GM12891 (cell line): Measurements from ENCODE around the gene TFF3.

Experiments used
- DNase-seq: peaks from one replicate; pipeline ENCODE4 v3.0.0; 2011; ENCODE audit warnings: low spot score; ENCODE audit not compliant: insufficient read length
- FAIRE-seq: peaks from 2 replicates; lab custom pipeline; 2011; peaks lifted over from hg19 to GRCh38; lab: Jason Lieb, UNC
- PAX5 ChIP-seq: IDR thresholded peaks from 2 replicates; pipeline ENCODE4 v1.6.1; 2011; ENCODE audit warnings: low read length, moderate library complexity, mild to moderate bottlenecking; ENCODE audit not compliant: insufficient read depth, severe bottlenecking
- POLR2A ChIP-seq: IDR thresholded peaks from 2 replicates; pipeline ENCODE4 v1.6.1; 2011; ENCODE audit warnings: low read depth, low read length, control low read depth
- POLR2AphosphoS5 ChIP-seq: IDR thresholded peaks from 2 replicates; pipeline ENCODE4 v1.6.1; 2011; ENCODE audit warnings: low read depth, low read length, control low read depth
- POU2F2 ChIP-seq: IDR thresholded peaks from 2 replicates; pipeline ENCODE4 v1.6.1; 2011; ENCODE audit warnings: low read depth, mild to moderate bottlenecking, control low read depth, low read length, moderate library complexity
- SPI1 ChIP-seq: IDR thresholded peaks from 2 replicates; pipeline ENCODE4 v1.6.1; 2011; ENCODE audit warnings: low read depth, low read length, control low read depth
- TAF1 ChIP-seq: IDR thresholded peaks from 2 replicates; pipeline ENCODE4 v1.6.1; 2011; ENCODE audit warnings: low read depth, low read length, control low read depth

The TFF3 gene

GRCh38 chr21:42340187-42341050, 25.2 kb upstream of the TFF3 start:
- FAIRE-seq: no peak

GRCh38 chr21:42338729-42339715, 23.8 kb upstream of the TFF3 start:
- peak; percentile 38; the same call in 1 of the 2 replicates for TF ChIP-seq SPI1
- TF ChIP-seq POU2F2: 0 out of 2 replicates have a peak, but pooled peaks have one; percentile 31
- TF ChIP-seq PAX5: no peak
- TF ChIP-seq POLR2A: no peak
- TF ChIP-seq TAF1: no peak
- no peak for TF ChIP-seq POLR2AphosphoS5
- DNase-seq (no peak), FAIRE-seq (no peak)

More at GRCh38 chr21:42340187-42341050, 25.2 kb upstream of the TFF3 start:
- no peak for DNase-seq
- TF ChIP-seq TAF1: no peak
- TF ChIP-seq POU2F2: no peak
- TF ChIP-seq POLR2AphosphoS5: no peak
- no peak for TF ChIP-seq POLR2A
- TF ChIP-seq SPI1: no peak

GRCh38 chr21:42337830-42338728, 22.9 kb upstream of the TFF3 start:
- DNase-seq: peak; percentile 47
- FAIRE-seq: peak; percentile 88
- no peak for TF ChIP-seq PAX5
- no peak for TF ChIP-seq SPI1
- no peak for TF ChIP-seq POLR2A
- no peak for TF ChIP-seq POLR2AphosphoS5
- no peak for TF ChIP-seq TAF1
- no peak for TF ChIP-seq POU2F2

- DNase-seq (no peak), FAIRE-seq (no peak)
- TF ChIP-seq PAX5: no peak
- no peak for TF ChIP-seq POU2F2
- TF ChIP-seq TAF1: no peak
- no peak for TF ChIP-seq SPI1
- TF ChIP-seq POLR2A: no peak
- TF ChIP-seq POLR2AphosphoS5: no peak
These were observed 22.1 kb upstream of the TFF3 start for GRCh38 chr21:42337276-42337675.

- no peak for TF ChIP-seq SPI1
- no peak for TF ChIP-seq POLR2A
- TF ChIP-seq POU2F2: peak; percentile 46; the same call in 1 of the 2 replicates
- no peak for TF ChIP-seq POLR2AphosphoS5
- TF ChIP-seq TAF1: no peak
- no peak for TF ChIP-seq PAX5
- DNase-seq (no peak), FAIRE-seq (no peak)
These were observed 20.8 kb upstream of the TFF3 start for GRCh38 chr21:42336054-42336453.

GRCh38 chr21:42332557-42333317, 17.5 kb upstream of the TFF3 start:
- TF ChIP-seq POU2F2: no peak
- TF ChIP-seq POLR2AphosphoS5: no peak
- TF ChIP-seq TAF1: no peak
- no peak for TF ChIP-seq POLR2A
- TF ChIP-seq SPI1: no peak
- no peak for TF ChIP-seq PAX5
- FAIRE-seq (no peak), DNase-seq (no peak)

GRCh38 chr21:42331660-42332059, 16.5 kb upstream of the TFF3 start:
- TF ChIP-seq POU2F2: no peak
- no peak for TF ChIP-seq PAX5
- no peak for TF ChIP-seq SPI1
- no peak for TF ChIP-seq POLR2A
- TF ChIP-seq TAF1: no peak
- TF ChIP-seq POLR2AphosphoS5: no peak
- FAIRE-seq (no peak), DNase-seq (no peak)
